Daoy (cell line): ENCODE measurements around the gene SP2. TPM values are rescaled to one million over a fixed set of nuclear protein-coding genes. Genes with fewer than 3 reads are reported as not detected.

Experiments used
- DNase-seq: peaks from one replicate; pipeline ENCODE4 v3.0.0-alpha.2; 2015; ENCODE audit warnings: low read depth
- total RNA-seq: library from RNA; depleted of rRNA; stranded (reverse); fragments of >200 nt; shearing (Covaris generic); gene quantifications from 2 replicates; pipeline ENCODE4 v1.2.3, GENCODE V29; 2014

The SP2 gene
- total RNA-seq, 1 experiment from 2014 or later: 1.5 TPM

- DNase-seq: no peak
Measured at GRCh38 chr17:47870056-47870455, 26.0 kb upstream of the SP2 start.

- no peak for DNase-seq
Measured at GRCh38 chr17:47871048-47871447, 25.0 kb upstream of the SP2 start.

GRCh38 chr17:47872019-47872650, 23.9 kb upstream of the SP2 start:
- peak; percentile 37 for DNase-seq

- DNase-seq: peak; percentile 40
Measured at GRCh38 chr17:47872651-47873161, 23.3 kb upstream of the SP2 start.

GRCh38 chr17:47873200-47874090, 22.6 kb upstream of the SP2 start:
- DNase-seq: no peak

GRCh38 chr17:47875011-47875985, 20.7 kb upstream of the SP2 start:
- no peak for DNase-seq

GRCh38 chr17:47877368-47878034, 18.5 kb upstream of the SP2 start:
- DNase-seq: no peak

- DNase-seq: no peak
Measured at GRCh38 chr17:47878203-47879027, 17.6 kb upstream of the SP2 start.

- peak; percentile 65 for DNase-seq
Measured at GRCh38 chr17:47879028-47879585, 16.9 kb upstream of the SP2 start.

- DNase-seq: no peak
Measured at GRCh38 chr17:47879776-47880454, 16.1 kb upstream of the SP2 start.

GRCh38 chr17:47882247-47882646, 13.8 kb upstream of the SP2 start:
- peak; percentile 73 for DNase-seq

GRCh38 chr17:47882695-47883588, 13.1 kb upstream of the SP2 start:
- no peak for DNase-seq

GRCh38 chr17:47883589-47884426, 12.2 kb upstream of the SP2 start:
- no peak for DNase-seq

- DNase-seq: no peak
Measured at GRCh38 chr17:47884427-47884740, 11.7 kb upstream of the SP2 start.

- DNase-seq: no peak
Measured at GRCh38 chr17:47884905-47885730, 10.9 kb upstream of the SP2 start.

- DNase-seq: peak; percentile 17
Measured at GRCh38 chr17:47888293-47888692, 7.7 kb upstream of the SP2 start.
